WTC11 (cell line): Measurements from ENCODE around the gene TMEM140. TPM values are rescaled to one million over a fixed set of nuclear protein-coding genes. Genes with fewer than 3 reads are reported as not detected.
A peak's percentile ranks its signal among the peaks of the same experiment; 100 is the strongest.

Experiments
- ATAC-seq: fragments of 200-7000 bp; cut with Tn5 transposase; 2 replicates; pipeline ENCODE4 v1.10.0; 2021; ENCODE audit warnings: mild to moderate bottlenecking, moderate library complexity
- CTCF ChIA-PET: fragments of 300-600 bp; sonication (Branson Sonifier 250); formaldehyde crosslinking; loops from one replicate; lab custom pipeline; 2021; ENCODE audit warnings: antibody characterized with exemption; lab: Charles Lee
- POLR2A ChIA-PET: fragments of 350-600 bp; sonication (Branson Sonifier 250); formaldehyde crosslinking; loops from one replicate; lab custom pipeline; 2021; ENCODE audit warnings: antibody characterized with exemption; lab: Charles Lee
- DNase-seq: peaks from one replicate; pipeline ENCODE4 v3.0.0; 2021; ENCODE audit warnings: low spot score
- H3K27ac Mint-ChIP-seq: 2 replicates; pipeline ENCODE4 v1.8.0; 2021; ENCODE audit warnings: mixed read lengths
- H3K27me3 Mint-ChIP-seq: 2 replicates; pipeline ENCODE4 v1.8.0; 2021; ENCODE audit warnings: low read depth, mild to moderate bottlenecking, moderate library complexity, mixed read lengths
- H3K36me3 Mint-ChIP-seq: 2 replicates; pipeline ENCODE4 v1.8.0; 2021; ENCODE audit warnings: mixed read lengths
- H3K4me1 Mint-ChIP-seq: 2 replicates; pipeline ENCODE4 v1.8.0; 2022; ENCODE audit warnings: mixed read lengths
- H3K4me3 Mint-ChIP-seq: 2 replicates; pipeline ENCODE4 v1.8.0; 2021; ENCODE audit warnings: mild to moderate bottlenecking, moderate library complexity, mixed read lengths
- H3K9me3 Mint-ChIP-seq: 2 replicates; pipeline ENCODE4 v1.8.0; 2021; ENCODE audit warnings: mixed read lengths
- CREM ChIP-seq: sonication (generic); formaldehyde crosslinking; IDR thresholded peaks from 2 replicates; pipeline ENCODE4 v1.8.1; 2022; ENCODE audit warnings: mild to moderate bottlenecking, missing genetic modification reagents, moderate library complexity
- ELF4 ChIP-seq: sonication (generic); formaldehyde crosslinking; IDR thresholded peaks from 2 replicates; pipeline ENCODE4 v1.8.1; 2022; ENCODE audit warnings: low read depth, mild to moderate bottlenecking, moderate library complexity, missing genetic modification reagents
- EMX1 ChIP-seq: fragments of 250-450 bp; sonication (Bioruptor Pico); IDR thresholded peaks from 2 replicates; pipeline ENCODE4 v1.8.0; 2021; ENCODE audit warnings: mild to moderate bottlenecking
- IRF2 ChIP-seq: sonication (generic); formaldehyde crosslinking; IDR thresholded peaks from 2 replicates; pipeline ENCODE4 v1.8.0; 2022; ENCODE audit warnings: low read depth, missing genetic modification reagents, borderline replicate concordance
- MYBL2 ChIP-seq: sonication (generic); formaldehyde crosslinking; IDR thresholded peaks from 2 replicates; pipeline ENCODE4 v1.8.1; 2023; ENCODE audit warnings: mild to moderate bottlenecking, moderate library complexity, missing genetic modification reagents
- NR1H2 ChIP-seq: sonication (generic); formaldehyde crosslinking; IDR thresholded peaks from 2 replicates; pipeline ENCODE4 v1.9.0; 2021; ENCODE audit warnings: mild to moderate bottlenecking, moderate library complexity, missing genetic modification reagents
- PRRX2 ChIP-seq: fragments of 250-450 bp; sonication (Bioruptor Pico); IDR thresholded peaks from 2 replicates; pipeline ENCODE4 v1.8.0; 2021; ENCODE audit warnings: mild to moderate bottlenecking
- RORB ChIP-seq: fragments of 250-450 bp; sonication (Bioruptor Pico); IDR thresholded peaks from 2 replicates; pipeline ENCODE4 v1.9.0; 2021; ENCODE audit warnings: mild to moderate bottlenecking
- SMAD4 ChIP-seq: sonication (generic); formaldehyde crosslinking; IDR thresholded peaks from 2 replicates; pipeline ENCODE4 v1.8.0; 2022; ENCODE audit warnings: mild to moderate bottlenecking, missing genetic modification reagents
- SOX15 ChIP-seq: fragments of 250-450 bp; sonication (Bioruptor Pico); IDR thresholded peaks from 2 replicates; pipeline ENCODE4 v1.9.0; 2021; ENCODE audit warnings: mild to moderate bottlenecking
- TP53 ChIP-seq: sonication (generic); formaldehyde crosslinking; IDR thresholded peaks from 2 replicates; pipeline ENCODE4 v1.8.1; 2023; ENCODE audit warnings: mild to moderate bottlenecking, missing genetic modification reagents
- ZNF121 ChIP-seq: sonication (generic); formaldehyde crosslinking; IDR thresholded peaks from 2 replicates; pipeline ENCODE4 v1.8.0; 2023; ENCODE audit warnings: missing genetic modification reagents
- total RNA-seq: library from RNA; stranded (reverse); gene quantifications from 3 replicates; pipeline ENCODE4 v1.2.3, GENCODE V29; 2021
- TF ChIP-seq, protein P1 (sequence below): sonication (generic); formaldehyde crosslinking; conservative IDR thresholded peaks from 2 replicates; pipeline ENCODE4 v1.8.1; 2022; ENCODE audit warnings: mild to moderate bottlenecking, missing genetic modification reagents
- TF ChIP-seq, protein P2 (sequence below): sonication (generic); formaldehyde crosslinking; IDR thresholded peaks from 2 replicates; pipeline ENCODE4 v1.8.0; 2022; ENCODE audit warnings: missing genetic modification reagents
- TF ChIP-seq, protein P3 (sequence below): fragments of 250-450 bp; sonication (Bioruptor Pico); IDR thresholded peaks from 2 replicates; pipeline ENCODE4 v1.8.0; 2021; ENCODE audit warnings: mild to moderate bottlenecking
- TF ChIP-seq, protein P4 (sequence below): fragments of 250-450 bp; sonication (Bioruptor Pico); IDR thresholded peaks from 2 replicates; pipeline ENCODE4 v1.9.0; 2021; ENCODE audit warnings: mild to moderate bottlenecking
- TF ChIP-seq, protein P5 (sequence below): sonication (generic); formaldehyde crosslinking; IDR thresholded peaks from 2 replicates; pipeline ENCODE4 v1.8.0; 2023; ENCODE audit warnings: missing genetic modification reagents
- TF ChIP-seq, protein P6 (sequence below): sonication (generic); formaldehyde crosslinking; IDR thresholded peaks from 2 replicates; pipeline ENCODE4 v1.8.0; 2022; ENCODE audit warnings: mild to moderate bottlenecking, missing genetic modification reagents

Gene TMEM140
- total RNA-seq, 1 experiment from 2014 or later: not detected

DNA sequence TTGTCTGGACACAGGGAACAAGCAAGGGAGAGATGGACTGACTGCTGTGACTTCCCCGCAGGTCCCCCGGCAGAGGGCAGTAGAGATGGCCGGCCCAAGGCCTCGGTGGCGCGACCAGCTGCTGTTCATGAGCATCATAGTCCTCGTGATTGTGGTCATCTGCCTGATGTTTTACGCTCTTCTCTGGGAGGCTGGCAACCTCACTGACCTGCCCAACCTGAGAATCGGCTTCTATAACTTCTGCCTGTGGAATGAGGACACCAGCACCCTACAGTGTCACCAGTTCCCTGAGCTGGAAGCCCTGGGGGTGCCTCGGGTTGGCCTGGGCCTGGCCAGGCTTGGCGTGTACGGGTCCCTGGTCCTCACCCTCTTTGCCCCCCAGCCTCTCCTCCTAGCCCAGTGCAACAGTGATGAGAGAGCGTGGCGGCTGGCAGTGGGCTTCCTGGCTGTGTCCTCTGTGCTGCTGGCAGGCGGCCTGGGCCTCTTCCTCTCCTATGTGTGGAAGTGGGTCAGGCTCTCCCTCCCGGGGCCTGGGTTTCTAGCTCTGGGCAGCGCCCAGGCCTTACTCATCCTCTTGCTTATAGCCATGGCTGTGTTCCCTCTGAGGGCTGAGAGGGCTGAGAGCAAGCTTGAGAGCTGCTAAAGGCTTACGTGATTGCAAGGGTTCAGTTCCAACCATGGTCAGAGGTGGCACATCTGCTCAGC is 16.6 kb downstream of the TMEM140 start:
- no peak overlapping the region for H3K4me3 Mint-ChIP-seq
- DNase-seq: no peak
- peak; percentile 13; the same call in 1 of the 2 replicates for ATAC-seq
- H3K4me1 Mint-ChIP-seq: peaks cover 32% of the 10 kb centered on the region
- H3K27ac Mint-ChIP-seq: peak overlapping the region; percentile 70; the same call in 1 of the 2 replicates
- CTCF ChIA-PET: interaction anchor here (0.6 to 1.7 kb wide), 8 partner anchors 10 to 498 kb away, joined by 3 to 9 read pairs (median 3); partner anchors contain the start of genes AGBL3 and STMP1
- POLR2A ChIA-PET: interaction anchor here (0.6 kb wide), 1 partner anchor 705 kb away, joined by 3 read pairs; no protein-coding TSS in a partner anchor
- H3K36me3 Mint-ChIP-seq: peaks cover 84% of the 10 kb centered on the region
- TF ChIP-seq TP53 (CRISPR knock-in tag) (no peak), ELF4 (CRISPR knock-in tag) (no peak), NR1H2 (CRISPR knock-in tag) (no peak), PRRX2 (CRISPR knock-in tag) (no peak), IRF2 (CRISPR knock-in tag) (no peak), SMAD4 (CRISPR knock-in tag) (no peak)
- TF ChIP-seq, protein P1, sequence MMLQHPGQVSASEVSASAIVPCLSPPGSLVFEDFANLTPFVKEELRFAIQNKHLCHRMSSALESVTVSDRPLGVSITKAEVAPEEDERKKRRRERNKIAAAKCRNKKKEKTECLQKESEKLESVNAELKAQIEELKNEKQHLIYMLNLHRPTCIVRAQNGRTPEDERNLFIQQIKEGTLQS (CRISPR knock-in tag): no peak
- no peaks in the 10 kb centered on the region; the same call in 1 of the 2 replicates for H3K27me3 Mint-ChIP-seq
- peaks cover 28% of the 10 kb centered on the region for H3K9me3 Mint-ChIP-seq

DNA sequence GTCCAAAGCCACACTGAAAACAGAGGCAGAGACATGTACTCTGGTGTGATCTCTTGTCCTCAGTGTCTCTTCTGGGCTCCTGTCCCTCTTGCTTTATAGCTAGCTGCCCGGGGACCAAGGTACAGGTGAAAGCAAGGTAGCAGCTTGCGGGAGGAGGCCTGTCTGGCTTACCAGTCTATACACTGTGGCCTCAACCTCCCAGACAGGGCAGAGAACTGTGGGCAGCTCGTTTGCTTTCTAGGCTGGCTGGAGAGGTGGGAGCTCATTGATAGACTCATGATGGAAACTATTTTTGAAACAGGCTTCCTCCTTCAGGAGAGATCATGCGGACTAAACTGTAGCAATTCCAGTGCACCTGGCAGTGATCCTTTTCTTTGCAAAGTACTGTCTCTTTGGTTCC is 18.0 kb downstream of the TMEM140 start:
- Mint-ChIP-seq H3K36me3 (peaks cover 75% of the 10 kb centered on the region), H3K4me3 (no peak overlapping the region), H3K27me3 (no peaks in the 10 kb centered on the region; the same call in 1 of the 2 replicates), H3K4me1 (peaks cover 27% of the 10 kb centered on the region), H3K9me3 (peaks cover 26% of the 10 kb centered on the region), H3K27ac (no peak overlapping the region)
- POLR2A ChIA-PET: no interaction called here
- CTCF ChIA-PET: no interaction called here
- TF ChIP-seq, protein P2, sequence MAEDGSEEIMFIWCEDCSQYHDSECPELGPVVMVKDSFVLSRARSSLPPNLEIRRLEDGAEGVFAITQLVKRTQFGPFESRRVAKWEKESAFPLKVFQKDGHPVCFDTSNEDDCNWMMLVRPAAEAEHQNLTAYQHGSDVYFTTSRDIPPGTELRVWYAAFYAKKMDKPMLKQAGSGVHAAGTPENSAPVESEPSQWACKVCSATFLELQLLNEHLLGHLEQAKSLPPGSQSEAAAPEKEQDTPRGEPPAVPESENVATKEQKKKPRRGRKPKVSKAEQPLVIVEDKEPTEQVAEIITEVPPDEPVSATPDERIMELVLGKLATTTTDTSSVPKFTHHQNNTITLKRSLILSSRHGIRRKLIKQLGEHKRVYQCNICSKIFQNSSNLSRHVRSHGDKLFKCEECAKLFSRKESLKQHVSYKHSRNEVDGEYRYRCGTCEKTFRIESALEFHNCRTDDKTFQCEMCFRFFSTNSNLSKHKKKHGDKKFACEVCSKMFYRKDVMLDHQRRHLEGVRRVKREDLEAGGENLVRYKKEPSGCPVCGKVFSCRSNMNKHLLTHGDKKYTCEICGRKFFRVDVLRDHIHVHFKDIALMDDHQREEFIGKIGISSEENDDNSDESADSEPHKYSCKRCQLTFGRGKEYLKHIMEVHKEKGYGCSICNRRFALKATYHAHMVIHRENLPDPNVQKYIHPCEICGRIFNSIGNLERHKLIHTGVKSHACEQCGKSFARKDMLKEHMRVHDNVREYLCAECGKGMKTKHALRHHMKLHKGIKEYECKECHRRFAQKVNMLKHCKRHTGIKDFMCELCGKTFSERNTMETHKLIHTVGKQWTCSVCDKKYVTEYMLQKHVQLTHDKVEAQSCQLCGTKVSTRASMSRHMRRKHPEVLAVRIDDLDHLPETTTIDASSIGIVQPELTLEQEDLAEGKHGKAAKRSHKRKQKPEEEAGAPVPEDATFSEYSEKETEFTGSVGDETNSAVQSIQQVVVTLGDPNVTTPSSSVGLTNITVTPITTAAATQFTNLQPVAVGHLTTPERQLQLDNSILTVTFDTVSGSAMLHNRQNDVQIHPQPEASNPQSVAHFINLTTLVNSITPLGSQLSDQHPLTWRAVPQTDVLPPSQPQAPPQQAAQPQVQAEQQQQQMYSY: no peak
- no peak for TF ChIP-seq RORB (CRISPR knock-in tag)
- DNase-seq (no peak), ATAC-seq (no peak)

DNA sequence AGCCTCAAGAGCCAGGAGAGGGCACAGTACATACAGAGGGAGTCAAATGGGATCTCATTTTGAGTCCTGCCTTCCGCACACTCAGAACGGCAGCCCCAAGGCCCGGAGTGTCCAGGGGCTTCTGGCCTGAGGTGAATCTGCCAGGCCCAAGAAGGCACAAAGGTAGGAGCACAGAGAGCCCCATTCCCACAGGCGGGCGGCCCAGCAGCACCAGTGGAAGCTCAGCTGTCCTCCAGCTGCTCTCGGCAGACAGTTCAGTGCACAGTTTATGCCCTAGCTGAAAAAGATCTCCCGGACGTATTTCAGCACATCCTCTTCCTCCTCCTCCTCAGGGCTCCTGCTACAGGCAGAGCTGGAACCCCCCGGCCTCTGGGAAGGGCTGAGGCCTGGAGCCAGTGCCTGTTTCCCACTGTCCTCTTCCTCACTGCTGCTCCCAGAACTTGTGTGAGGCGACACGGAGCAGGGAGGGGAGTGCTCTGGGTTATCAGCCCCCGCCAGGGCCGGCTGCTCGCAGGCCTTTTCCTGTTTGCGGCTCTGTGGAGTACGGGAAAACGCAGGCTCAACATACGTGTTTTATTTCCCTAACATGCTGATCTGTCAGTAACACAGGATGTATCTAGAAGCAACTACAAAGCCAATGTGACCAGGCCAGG is 18.6 kb downstream of the TMEM140 start:
- Mint-ChIP-seq H3K4me1 (peaks cover 25% of the 10 kb centered on the region), H3K9me3 (peaks cover 20% of the 10 kb centered on the region), H3K4me3 (no peak overlapping the region), H3K27me3 (no peaks in the 10 kb centered on the region; the same call in 1 of the 2 replicates), H3K36me3 (peaks cover 69% of the 10 kb centered on the region), H3K27ac (no peak overlapping the region)
- ChIA-PET POLR2A (no interaction called here), CTCF (no interaction called here)
- DNase-seq (no peak), ATAC-seq (no peak)
- TF ChIP-seq, protein P3, sequence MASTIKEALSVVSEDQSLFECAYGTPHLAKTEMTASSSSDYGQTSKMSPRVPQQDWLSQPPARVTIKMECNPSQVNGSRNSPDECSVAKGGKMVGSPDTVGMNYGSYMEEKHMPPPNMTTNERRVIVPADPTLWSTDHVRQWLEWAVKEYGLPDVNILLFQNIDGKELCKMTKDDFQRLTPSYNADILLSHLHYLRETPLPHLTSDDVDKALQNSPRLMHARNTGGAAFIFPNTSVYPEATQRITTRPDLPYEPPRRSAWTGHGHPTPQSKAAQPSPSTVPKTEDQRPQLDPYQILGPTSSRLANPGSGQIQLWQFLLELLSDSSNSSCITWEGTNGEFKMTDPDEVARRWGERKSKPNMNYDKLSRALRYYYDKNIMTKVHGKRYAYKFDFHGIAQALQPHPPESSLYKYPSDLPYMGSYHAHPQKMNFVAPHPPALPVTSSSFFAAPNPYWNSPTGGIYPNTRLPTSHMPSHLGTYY: no peak
- TF ChIP-seq, protein P4, sequence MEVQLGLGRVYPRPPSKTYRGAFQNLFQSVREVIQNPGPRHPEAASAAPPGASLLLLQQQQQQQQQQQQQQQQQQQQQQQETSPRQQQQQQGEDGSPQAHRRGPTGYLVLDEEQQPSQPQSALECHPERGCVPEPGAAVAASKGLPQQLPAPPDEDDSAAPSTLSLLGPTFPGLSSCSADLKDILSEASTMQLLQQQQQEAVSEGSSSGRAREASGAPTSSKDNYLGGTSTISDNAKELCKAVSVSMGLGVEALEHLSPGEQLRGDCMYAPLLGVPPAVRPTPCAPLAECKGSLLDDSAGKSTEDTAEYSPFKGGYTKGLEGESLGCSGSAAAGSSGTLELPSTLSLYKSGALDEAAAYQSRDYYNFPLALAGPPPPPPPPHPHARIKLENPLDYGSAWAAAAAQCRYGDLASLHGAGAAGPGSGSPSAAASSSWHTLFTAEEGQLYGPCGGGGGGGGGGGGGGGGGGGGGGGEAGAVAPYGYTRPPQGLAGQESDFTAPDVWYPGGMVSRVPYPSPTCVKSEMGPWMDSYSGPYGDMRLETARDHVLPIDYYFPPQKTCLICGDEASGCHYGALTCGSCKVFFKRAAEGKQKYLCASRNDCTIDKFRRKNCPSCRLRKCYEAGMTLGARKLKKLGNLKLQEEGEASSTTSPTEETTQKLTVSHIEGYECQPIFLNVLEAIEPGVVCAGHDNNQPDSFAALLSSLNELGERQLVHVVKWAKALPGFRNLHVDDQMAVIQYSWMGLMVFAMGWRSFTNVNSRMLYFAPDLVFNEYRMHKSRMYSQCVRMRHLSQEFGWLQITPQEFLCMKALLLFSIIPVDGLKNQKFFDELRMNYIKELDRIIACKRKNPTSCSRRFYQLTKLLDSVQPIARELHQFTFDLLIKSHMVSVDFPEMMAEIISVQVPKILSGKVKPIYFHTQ (CRISPR knock-in tag): no peak
- TF ChIP-seq ZNF121 (CRISPR knock-in tag) (no peak), SOX15 (CRISPR knock-in tag) (no peak), MYBL2 (no peak), CREM (CRISPR knock-in tag) (no peak), EMX1 (CRISPR knock-in tag) (no peak)
- TF ChIP-seq, protein P5, sequence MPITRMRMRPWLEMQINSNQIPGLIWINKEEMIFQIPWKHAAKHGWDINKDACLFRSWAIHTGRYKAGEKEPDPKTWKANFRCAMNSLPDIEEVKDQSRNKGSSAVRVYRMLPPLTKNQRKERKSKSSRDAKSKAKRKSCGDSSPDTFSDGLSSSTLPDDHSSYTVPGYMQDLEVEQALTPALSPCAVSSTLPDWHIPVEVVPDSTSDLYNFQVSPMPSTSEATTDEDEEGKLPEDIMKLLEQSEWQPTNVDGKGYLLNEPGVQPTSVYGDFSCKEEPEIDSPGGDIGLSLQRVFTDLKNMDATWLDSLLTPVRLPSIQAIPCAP (CRISPR knock-in tag): no peak
- TF ChIP-seq, protein P6, sequence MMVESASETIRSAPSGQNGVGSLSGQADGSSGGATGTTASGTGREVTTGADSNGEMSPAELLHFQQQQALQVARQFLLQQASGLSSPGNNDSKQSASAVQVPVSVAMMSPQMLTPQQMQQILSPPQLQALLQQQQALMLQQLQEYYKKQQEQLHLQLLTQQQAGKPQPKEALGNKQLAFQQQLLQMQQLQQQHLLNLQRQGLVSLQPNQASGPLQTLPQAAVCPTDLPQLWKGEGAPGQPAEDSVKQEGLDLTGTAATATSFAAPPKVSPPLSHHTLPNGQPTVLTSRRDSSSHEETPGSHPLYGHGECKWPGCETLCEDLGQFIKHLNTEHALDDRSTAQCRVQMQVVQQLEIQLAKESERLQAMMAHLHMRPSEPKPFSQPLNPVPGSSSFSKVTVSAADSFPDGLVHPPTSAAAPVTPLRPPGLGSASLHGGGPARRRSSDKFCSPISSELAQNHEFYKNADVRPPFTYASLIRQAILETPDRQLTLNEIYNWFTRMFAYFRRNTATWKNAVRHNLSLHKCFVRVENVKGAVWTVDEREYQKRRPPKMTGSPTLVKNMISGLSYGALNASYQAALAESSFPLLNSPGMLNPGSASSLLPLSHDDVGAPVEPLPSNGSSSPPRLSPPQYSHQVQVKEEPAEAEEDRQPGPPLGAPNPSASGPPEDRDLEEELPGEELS: no peak
